ENCODE results near the gene RNF13. TPM values are rescaled to one million over a fixed set of nuclear protein-coding genes. Genes with fewer than 3 reads are reported as not detected.

Gene RNF13
- total RNA-seq, 2 experiments from 2014 or later = 39.1 to 44.1 TPM

DNA sequence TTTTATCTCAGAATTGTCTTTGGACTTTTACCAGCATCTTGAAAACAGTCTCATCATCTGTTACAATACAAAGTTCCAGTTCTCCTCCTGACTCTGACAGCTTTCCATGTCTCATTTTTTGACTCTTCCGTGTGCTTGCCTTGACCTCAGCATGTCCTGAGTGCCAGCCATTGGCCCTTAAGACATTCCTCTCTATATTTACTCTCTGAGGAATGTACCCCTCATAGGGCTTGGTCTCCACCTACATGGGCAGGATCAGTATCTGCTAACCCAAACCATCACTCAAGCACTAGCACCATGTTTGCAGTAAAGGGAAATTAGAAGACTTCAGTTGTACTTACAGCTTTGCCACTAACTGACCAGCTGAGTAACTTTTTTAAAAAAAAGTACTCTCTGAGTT lies 36.8 kb upstream of the RNF13 start:
- Histone ChIP-seq H3K4me3 (ENCODE audit: low read length) (no peak overlapping the region), H3K27ac (ENCODE audit: low read depth in 1 of 2, low read length in 2 of 2) (no peak overlapping the region), H3K36me3 (ENCODE audit: insufficient read depth, low read length) (no peaks in the 10 kb centered on the region), H3K27me3 (ENCODE audit: control insufficient read depth in 1 of 2, insufficient read depth in 2 of 2, low read length in 2 of 2) (no peaks in the 10 kb centered on the region), H3K4me1 (ENCODE audit: insufficient read depth, low read length) (no peaks in the 10 kb centered on the region), H3K9me3 (ENCODE audit: control insufficient read depth in 1 of 2, insufficient read depth in 1 of 2, low read length in 2 of 2) (no peaks in the 10 kb centered on the region)
- Mint-ChIP-seq H3K27ac (no peak overlapping the region), H3K4me3 (no peak overlapping the region), H3K4me1 (ENCODE audit: low read depth) (no peaks in the 10 kb centered on the region), H3K36me3 (ENCODE audit: low read depth) (no peaks in the 10 kb centered on the region), H3K9me3 (no peaks in the 10 kb centered on the region), H3K27me3 (no peaks in the 10 kb centered on the region)
- intact Hi-C loops (cut with DNase I, micrococcal nuclease) = no loop called here
- ATAC-seq (ENCODE audit: poor library complexity) = no peak
- ChIA-PET CTCF (no interaction called here), POLR2A (no interaction called here)
- TF ChIP-seq, protein P1, sequence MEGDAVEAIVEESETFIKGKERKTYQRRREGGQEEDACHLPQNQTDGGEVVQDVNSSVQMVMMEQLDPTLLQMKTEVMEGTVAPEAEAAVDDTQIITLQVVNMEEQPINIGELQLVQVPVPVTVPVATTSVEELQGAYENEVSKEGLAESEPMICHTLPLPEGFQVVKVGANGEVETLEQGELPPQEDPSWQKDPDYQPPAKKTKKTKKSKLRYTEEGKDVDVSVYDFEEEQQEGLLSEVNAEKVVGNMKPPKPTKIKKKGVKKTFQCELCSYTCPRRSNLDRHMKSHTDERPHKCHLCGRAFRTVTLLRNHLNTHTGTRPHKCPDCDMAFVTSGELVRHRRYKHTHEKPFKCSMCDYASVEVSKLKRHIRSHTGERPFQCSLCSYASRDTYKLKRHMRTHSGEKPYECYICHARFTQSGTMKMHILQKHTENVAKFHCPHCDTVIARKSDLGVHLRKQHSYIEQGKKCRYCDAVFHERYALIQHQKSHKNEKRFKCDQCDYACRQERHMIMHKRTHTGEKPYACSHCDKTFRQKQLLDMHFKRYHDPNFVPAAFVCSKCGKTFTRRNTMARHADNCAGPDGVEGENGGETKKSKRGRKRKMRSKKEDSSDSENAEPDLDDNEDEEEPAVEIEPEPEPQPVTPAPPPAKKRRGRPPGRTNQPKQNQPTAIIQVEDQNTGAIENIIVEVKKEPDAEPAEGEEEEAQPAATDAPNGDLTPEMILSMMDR (IDR thresholded peaks at IDR 0.05) = no peak
- no peak for DNase-seq

DNA sequence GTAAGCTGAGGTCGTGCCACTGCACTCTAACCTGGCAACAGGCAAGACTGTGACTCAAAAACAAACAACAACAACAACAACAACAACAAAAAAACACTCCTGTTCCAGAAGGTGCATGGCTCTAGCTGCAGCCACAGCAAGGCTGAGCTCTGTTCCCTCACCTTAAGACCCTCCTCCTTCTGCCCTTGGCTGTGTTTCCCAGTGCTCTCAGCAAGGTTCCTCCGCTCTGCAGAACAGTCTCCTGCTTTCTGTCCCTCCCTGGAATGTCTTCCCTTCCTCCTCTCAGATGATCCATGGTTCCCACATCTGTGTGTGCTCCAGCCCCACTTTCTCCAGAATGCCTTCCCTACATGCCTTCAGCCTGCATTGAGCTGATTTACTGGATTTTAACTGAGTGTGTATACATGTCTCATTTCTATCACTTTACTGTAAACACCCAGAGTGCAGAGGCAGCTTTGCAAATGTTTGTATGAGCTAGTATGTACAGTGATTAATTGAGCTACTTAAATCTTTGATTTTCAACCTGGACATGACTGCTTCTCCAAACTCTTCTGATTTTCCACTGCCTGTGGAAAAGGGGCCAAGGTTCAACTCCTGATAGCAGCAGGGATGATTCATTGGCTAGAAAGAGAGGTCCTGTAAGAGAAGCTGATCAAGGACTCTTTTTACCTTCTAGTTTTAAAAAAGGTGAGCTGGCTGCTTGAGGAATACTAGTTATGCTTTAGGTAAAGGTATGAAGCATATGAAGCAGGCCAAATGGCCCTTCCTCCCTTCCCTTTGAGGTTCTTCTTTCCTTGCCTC lies 35.4 kb upstream of the RNF13 start:
- Mint-ChIP-seq H3K27ac (no peak overlapping the region), H3K36me3 (ENCODE audit: low read depth) (no peaks in the 10 kb centered on the region), H3K9me3 (no peaks in the 10 kb centered on the region), H3K27me3 (no peaks in the 10 kb centered on the region), H3K4me1 (ENCODE audit: low read depth) (no peaks in the 10 kb centered on the region), H3K4me3 (no peak overlapping the region)
- no peak for DNase-seq
- no peaks in the 10 kb centered on the region for H3K36me3 ChIP-seq (ENCODE audit: insufficient read depth, low read length)
- TF ChIP-seq, protein P1 (IDR thresholded peaks at IDR 0.05) = no peak
- H3K9me3 ChIP-seq (ENCODE audit: control insufficient read depth in 1 of 2, insufficient read depth in 1 of 2, low read length in 2 of 2) = no peaks in the 10 kb centered on the region
- H3K4me1 ChIP-seq (ENCODE audit: insufficient read depth, low read length) = no peaks in the 10 kb centered on the region
- no peak overlapping the region for H3K4me3 ChIP-seq (ENCODE audit: low read length)
- ATAC-seq (ENCODE audit: poor library complexity) = no peak
- ChIA-PET CTCF (no interaction called here), POLR2A (no interaction called here)
- H3K27me3 ChIP-seq (ENCODE audit: control insufficient read depth in 1 of 2, insufficient read depth in 2 of 2, low read length in 2 of 2) = no peaks in the 10 kb centered on the region
- no peak overlapping the region for H3K27ac ChIP-seq (ENCODE audit: low read depth in 1 of 2, low read length in 2 of 2)
- intact Hi-C loops (cut with DNase I, micrococcal nuclease) = no loop called here

DNA sequence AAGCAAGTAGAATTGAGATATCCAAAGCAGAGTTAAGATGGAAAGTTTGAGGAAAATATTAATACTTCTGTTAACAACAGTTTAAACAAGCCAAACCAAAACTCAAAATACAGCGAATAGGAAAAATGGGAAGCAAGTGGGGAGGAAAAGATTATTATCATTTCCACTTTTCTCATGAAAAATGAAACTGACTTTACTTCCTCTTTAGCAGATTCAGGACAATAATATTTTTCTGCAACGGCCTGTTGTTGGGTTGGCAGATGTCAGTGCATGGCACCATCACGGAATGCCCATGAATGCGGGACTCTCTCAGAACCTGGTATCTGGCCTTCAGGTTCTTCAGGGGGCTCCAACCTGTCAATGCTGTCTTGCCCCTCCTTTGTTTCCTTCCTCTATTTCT lies 31.8 kb upstream of the RNF13 start:
- Histone ChIP-seq H3K27me3 (ENCODE audit: control insufficient read depth in 1 of 2, insufficient read depth in 2 of 2, low read length in 2 of 2) (no peaks in the 10 kb centered on the region), H3K27ac (ENCODE audit: low read depth in 1 of 2, low read length in 2 of 2) (no peak overlapping the region), H3K36me3 (ENCODE audit: insufficient read depth, low read length) (no peaks in the 10 kb centered on the region), H3K9me3 (ENCODE audit: control insufficient read depth in 1 of 2, insufficient read depth in 1 of 2, low read length in 2 of 2) (no peaks in the 10 kb centered on the region), H3K4me3 (ENCODE audit: low read length) (no peak overlapping the region), H3K4me1 (ENCODE audit: insufficient read depth, low read length) (no peaks in the 10 kb centered on the region)
- Mint-ChIP-seq H3K36me3 (ENCODE audit: low read depth) (no peaks in the 10 kb centered on the region), H3K4me1 (ENCODE audit: low read depth) (no peaks in the 10 kb centered on the region), H3K27ac (no peak overlapping the region), H3K4me3 (no peak overlapping the region), H3K27me3 (peaks cover 2% of the 10 kb centered on the region), H3K9me3 (no peaks in the 10 kb centered on the region)
- intact Hi-C loops (cut with DNase I, micrococcal nuclease) = no loop called here
- CTCF ChIA-PET = no interaction called here
- TF ChIP-seq, protein P1 (IDR thresholded peaks at IDR 0.05) = no peak
- ATAC-seq (ENCODE audit: poor library complexity) = no peak
- POLR2A ChIA-PET = no interaction called here
- DNase-seq = peak in 2 of 14 experiments; percentile 11 to 16

Measured in CD4-positive, alpha-beta T cell (primary cell).